ACC112 (cell line): ENCODE measurements around the gene CRYGC.
"Not testable (repeated sequence)": the region's sequence is repeated elsewhere in the genome, so short reads cannot be mapped to it uniquely, and the experiment has no call there.

Experiments used
- H2AFZ ChIP-seq: fragments of 200-600 bp; sonication (generic); one replicate; pipeline ENCODE4 v1.6.0; 2017; ENCODE audit warnings: antibody characterized with exemption, low read length; ENCODE audit not compliant: unreplicated experiment
- H3K27ac ChIP-seq: fragments of 200-600 bp; sonication (generic); 2 replicates; pipeline ENCODE4 v1.5.1; 2014; ENCODE audit warnings: low read depth, mild to moderate bottlenecking, antibody characterized with exemption, low read length, moderate library complexity
- H3K27me3 ChIP-seq: fragments of 200-600 bp; sonication (generic); 2 replicates; pipeline ENCODE4 v1.6.1; 2014; ENCODE audit warnings: mild to moderate bottlenecking, antibody characterized with exemption, low read length, moderate library complexity, mixed read lengths; ENCODE audit not compliant: insufficient read depth
- H3K36me3 ChIP-seq: fragments of 200-600 bp; sonication (generic); 2 replicates; pipeline ENCODE4 v1.6.1; 2016; ENCODE audit warnings: mild to moderate bottlenecking, antibody characterized with exemption, low read length, moderate library complexity, mixed read lengths; ENCODE audit not compliant: insufficient read depth
- H3K4me1 ChIP-seq: fragments of 200-600 bp; sonication (generic); one replicate; pipeline ENCODE4 v1.6.1; 2016; ENCODE audit warnings: low read length, mixed read lengths; ENCODE audit not compliant: insufficient read depth, unreplicated experiment, control insufficient read depth
- H3K4me3 ChIP-seq: fragments of 200-600 bp; sonication (generic); 2 replicates; pipeline ENCODE4 v1.5.1; 2014; ENCODE audit warnings: mild to moderate bottlenecking, low read depth, low read length
- H3K79me2 ChIP-seq: fragments of 200-600 bp; sonication (generic); one replicate; pipeline ENCODE4 v1.6.0; 2016; ENCODE audit warnings: low read length; ENCODE audit not compliant: control insufficient read depth, unreplicated experiment, insufficient read depth

Gene CRYGC

DNA sequence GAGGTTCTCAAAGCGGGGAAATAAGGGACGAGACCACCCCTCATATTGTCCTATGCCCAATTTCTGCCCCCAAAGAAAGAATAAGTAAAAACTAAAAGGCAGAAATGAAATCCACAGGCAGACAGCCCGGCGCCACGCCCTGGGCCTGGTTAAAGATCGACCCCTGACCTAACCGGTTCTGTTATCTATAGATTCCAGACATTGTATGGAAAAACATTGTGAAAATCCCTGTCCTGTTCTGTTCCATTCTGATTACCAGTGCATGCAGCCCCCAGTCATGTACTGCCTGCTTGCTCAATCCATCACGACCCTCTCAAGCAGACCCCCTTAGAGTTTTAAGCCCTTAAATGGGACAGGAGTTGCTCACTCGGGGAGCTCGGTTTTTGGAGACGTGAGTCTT, 12.2 kb downstream of the CRYGC start:
- not testable (repeated sequence) for H3K36me3 ChIP-seq, H3K79me2 ChIP-seq, H3K4me1 ChIP-seq, H3K4me3 ChIP-seq, H2AFZ ChIP-seq, H3K27ac ChIP-seq
- peaks cover 23% of the 10 kb centered on the region for H3K27me3 ChIP-seq

DNA sequence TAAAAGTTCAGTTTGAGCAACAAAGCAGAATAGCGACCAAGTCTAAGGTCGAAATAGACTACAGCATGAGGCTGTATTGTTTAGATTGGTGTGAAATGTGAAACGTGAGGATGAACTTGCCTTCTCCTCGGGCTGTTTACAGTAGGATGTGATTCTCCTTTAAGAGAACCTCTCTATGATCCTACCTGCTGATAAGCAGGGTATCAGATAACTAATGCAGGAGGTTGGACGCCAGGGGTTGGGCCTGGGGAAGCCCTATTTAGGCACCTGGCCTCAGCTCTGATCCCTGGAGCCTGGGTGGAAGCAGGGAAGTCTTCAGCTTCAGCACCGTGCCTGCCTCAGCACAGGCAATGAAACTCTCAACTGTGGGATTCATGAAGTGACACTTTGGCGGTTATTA, 16.7 kb downstream of the CRYGC start:
- Histone ChIP-seq H3K27ac (no peak overlapping the region), H3K4me3 (no peak overlapping the region), H3K36me3 (no peaks in the 10 kb centered on the region), H2AFZ (no peak overlapping the region), H3K79me2 (no peaks in the 10 kb centered on the region), H3K4me1 (no peaks in the 10 kb centered on the region), H3K27me3 (peaks cover 33% of the 10 kb centered on the region)

DNA sequence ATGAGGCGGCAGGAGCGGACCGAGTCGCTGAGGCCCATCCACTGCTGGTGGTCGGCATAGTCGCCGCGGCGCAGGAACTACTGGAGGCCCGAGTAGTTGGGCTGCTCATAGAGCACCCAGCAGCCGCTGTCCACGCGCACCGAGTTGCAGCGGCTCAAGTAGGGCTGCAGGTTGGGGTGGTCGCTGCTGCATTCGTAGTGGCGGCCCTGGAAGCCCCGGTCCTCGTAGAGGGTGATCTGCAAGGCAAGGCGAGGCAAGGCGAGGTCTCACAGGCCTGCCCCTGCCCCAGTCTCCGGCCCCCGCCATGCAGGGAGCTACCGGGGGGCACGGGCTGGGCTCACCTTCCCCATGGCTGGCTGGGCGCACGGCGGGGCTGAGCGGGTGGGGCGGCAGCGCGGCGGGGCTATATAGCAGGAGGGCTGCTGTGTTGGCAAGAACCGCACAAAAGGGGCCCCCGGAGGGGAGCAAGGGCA, 17.3 kb downstream of the CRYGC start:
- H3K27me3 ChIP-seq: peaks cover 33% of the 10 kb centered on the region
- not testable (repeated sequence) for H3K4me3 ChIP-seq, H3K79me2 ChIP-seq, H3K36me3 ChIP-seq, H3K27ac ChIP-seq, H2AFZ ChIP-seq, H3K4me1 ChIP-seq

DNA sequence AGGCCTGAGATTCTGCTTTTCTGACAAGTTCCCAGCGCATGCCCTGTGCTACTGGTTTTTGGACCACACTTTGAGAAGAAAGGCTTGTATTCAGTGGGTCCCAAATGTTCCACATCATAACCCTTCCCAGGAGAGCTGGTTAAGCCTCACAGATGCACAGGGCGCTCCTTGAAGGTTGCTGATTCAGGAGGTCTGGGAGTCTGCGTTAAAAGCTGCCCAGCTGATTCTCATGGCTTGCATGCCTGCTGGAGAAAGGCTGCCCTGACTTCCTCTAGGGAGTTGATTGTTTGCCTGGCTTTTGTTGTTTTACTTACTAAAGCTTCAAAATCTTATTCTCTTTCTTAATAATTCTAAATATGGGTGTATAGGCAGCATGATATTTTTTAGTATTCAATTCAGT, 26.0 kb downstream of the CRYGC start:
- Histone ChIP-seq H3K27me3 (peaks cover 15% of the 10 kb centered on the region), H3K79me2 (no peaks in the 10 kb centered on the region), H3K27ac (no peak overlapping the region), H3K4me3 (no peak overlapping the region), H3K4me1 (no peaks in the 10 kb centered on the region), H3K36me3 (no peaks in the 10 kb centered on the region), H2AFZ (no peak overlapping the region)

DNA sequence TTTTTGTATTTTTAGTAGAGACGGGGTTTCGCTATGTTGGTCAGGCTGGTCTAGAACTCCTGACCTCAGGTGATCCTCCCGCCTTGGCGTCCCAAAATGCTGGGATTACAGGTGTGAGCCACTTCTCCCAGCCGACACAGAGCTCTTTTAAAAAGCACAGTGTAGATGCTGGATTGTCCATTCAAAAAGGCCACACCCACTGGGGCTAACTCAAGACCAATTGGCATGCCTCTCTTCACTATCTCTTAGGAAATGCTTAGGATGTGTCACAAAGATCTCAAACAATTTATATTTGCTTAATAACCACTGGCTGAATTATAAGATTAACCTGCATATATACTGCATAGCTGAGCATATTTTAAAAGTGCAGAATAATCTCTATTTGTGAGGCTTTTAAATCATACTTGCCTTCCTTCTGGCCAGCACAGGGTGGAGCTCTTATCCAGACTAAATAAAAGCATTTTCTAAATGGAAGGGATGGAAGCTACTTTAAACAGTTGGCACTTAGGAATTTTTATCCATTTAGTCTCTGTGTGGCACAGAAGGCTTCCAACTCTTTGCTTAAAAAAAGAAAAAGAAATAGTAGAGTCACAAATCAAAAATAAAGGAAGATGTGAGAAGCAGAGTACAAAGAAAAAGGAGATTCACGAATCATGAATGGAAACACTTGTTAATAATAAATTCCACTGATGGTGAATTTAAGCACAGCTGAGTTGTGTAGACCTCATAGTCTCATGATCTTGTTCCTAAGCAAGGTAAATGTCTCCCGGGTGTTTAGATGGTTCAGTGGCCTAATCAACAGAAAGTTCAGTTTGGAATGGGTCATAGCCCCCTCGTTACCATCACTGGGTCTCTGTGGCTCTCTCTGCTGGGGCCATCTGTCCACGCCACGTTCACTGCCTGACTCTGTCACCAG, 27.7 kb downstream of the CRYGC start:
- Histone ChIP-seq H3K4me1 (no peaks in the 10 kb centered on the region), H3K27ac (no peak overlapping the region), H2AFZ (no peak overlapping the region), H3K27me3 (peaks cover 12% of the 10 kb centered on the region), H3K79me2 (no peaks in the 10 kb centered on the region), H3K4me3 (no peak overlapping the region), H3K36me3 (no peaks in the 10 kb centered on the region)

DNA sequence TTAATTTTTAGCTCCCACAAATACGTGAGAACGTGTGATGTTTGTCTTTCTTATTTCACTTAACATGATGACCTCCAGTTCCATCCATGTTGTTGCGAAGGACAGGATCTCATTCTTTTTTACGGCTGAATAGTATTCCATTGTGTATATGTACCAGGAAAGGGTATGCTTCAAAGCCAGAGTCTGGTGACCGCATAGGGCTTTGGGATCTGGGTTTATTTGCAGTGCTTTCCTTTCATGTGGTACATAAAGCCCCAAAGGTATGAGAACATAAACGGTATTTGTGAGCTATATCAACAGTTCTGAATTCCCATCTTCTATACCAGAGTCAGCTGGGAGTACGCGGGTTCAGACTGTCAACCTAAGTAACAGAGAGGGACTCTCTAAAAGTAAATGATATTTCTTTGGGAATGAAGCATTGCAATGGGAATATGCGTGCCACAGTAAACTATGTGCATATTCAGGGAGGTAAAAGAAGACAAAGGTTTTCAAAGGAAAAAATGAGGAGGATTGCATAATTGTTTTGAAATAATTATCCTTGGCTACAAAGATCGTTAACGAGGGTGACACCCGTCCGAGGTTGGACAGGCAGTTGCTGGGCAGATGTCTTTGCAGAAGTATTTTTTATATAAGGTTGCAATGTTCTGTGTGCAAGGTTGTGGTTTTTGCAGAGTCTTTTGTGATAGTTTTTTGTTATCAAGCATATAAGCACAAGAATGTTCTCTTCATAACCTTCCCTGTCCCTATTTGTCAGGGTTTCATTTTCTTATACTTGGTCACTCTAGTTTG, 29.8 kb downstream of the CRYGC start:
- Histone ChIP-seq H3K4me3 (no peak overlapping the region), H3K79me2 (no peaks in the 10 kb centered on the region), H3K27me3 (no peaks in the 10 kb centered on the region), H3K27ac (no peak overlapping the region), H2AFZ (no peak overlapping the region), H3K4me1 (no peaks in the 10 kb centered on the region), H3K36me3 (no peaks in the 10 kb centered on the region)

DNA sequence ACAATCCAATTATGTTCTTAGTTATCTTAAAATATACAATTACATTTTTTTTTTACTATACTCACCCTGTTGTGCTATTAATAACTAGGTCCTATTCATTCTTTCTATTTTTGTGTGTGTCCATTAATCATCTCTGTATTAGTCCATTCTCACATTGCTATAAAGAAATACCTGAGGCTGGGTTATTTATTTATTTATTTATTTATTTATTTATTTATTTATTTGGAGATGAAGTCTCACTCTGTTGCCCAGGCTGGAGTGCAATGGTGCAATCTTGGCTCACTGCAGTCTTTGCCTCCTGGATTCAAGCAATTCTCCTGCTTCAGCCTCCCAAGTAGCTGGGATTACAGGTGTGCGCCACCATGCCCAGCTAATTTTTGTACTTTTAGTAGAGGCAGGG, 30.9 kb downstream of the CRYGC start:
- H3K4me3 ChIP-seq, H3K4me1 ChIP-seq: not testable (repeated sequence)

DNA sequence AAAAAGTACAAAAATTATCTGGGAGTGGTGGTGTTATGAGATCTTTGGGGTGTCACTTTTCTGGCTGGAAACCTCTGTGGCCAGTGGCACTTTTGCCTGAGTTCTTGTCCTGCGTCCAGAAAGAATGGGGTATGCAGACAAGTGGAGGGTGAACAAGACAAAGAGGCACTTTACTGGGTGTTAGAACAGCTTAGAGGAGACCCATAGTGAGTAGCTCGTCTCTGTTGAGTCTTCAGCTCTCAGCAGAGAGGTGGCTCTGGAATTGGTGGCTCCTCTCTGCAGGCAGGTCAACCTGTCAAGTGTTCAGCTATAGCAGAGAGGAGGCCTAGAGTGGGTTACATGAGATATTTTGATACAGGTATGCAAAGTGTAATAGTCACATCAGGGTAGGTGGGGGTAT, 31.4 kb downstream of the CRYGC start:
- Histone ChIP-seq H3K36me3 (no peaks in the 10 kb centered on the region), H3K27me3 (no peaks in the 10 kb centered on the region), H3K79me2 (no peaks in the 10 kb centered on the region), H3K4me3 (no peak overlapping the region), H3K27ac (no peak overlapping the region), H3K4me1 (no peaks in the 10 kb centered on the region), H2AFZ (no peak overlapping the region)

More for the DNA sequence above, 30.9 kb downstream of the CRYGC start:
- not testable (repeated sequence) for H2AFZ ChIP-seq, H3K79me2 ChIP-seq, H3K27me3 ChIP-seq, H3K27ac ChIP-seq, H3K36me3 ChIP-seq

DNA sequence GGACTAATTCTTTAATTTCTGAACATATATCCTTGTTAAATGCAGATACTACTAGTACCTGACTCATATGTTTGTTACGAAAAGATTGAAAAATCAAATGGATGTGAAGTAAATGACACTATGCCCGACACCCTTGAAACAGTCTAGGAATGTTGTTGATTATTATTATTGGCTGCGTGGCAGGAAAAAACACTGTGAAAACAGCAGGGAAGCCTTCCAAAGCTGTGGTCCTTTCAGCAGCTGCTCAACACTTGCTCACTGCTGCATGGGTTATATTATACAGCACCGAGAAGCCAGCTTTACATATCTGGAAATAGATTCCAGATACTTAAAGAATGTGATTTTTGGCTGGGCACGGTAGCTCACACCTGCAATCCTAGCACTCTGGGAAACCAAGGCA, 31.8 kb downstream of the CRYGC start:
- Histone ChIP-seq H3K27ac (no peak overlapping the region), H3K4me3 (no peak overlapping the region), H2AFZ (no peak overlapping the region), H3K36me3 (no peaks in the 10 kb centered on the region), H3K4me1 (no peaks in the 10 kb centered on the region), H3K79me2 (no peaks in the 10 kb centered on the region), H3K27me3 (peaks cover 3% of the 10 kb centered on the region)

DNA sequence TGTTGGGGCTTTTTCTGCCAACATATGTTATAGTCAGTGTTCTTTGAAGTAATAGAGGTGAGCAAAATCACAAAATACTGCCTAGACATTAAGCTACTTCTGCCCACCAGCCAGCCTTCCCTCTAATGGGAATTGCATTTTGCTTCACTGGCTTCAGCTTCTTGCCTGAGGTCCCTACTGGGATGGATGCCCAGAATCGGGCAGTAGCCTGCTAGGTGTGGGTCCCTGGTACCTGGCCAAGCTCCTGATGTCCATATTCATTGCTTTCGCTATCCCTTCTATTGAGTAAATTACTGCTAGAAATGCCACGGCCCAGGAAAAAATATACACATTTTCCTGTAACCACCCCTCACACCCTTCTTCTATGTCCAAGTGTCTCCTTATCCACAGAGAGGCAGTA, 32.3 kb downstream of the CRYGC start:
- H3K79me2 ChIP-seq: no peaks in the 10 kb centered on the region
- no peak overlapping the region for H3K27ac ChIP-seq
- no peak overlapping the region for H2AFZ ChIP-seq
- H3K4me1 ChIP-seq: no peaks in the 10 kb centered on the region
- H3K36me3 ChIP-seq: no peaks in the 10 kb centered on the region
- H3K27me3 ChIP-seq: peaks cover 7% of the 10 kb centered on the region
- no peak overlapping the region for H3K4me3 ChIP-seq

DNA sequence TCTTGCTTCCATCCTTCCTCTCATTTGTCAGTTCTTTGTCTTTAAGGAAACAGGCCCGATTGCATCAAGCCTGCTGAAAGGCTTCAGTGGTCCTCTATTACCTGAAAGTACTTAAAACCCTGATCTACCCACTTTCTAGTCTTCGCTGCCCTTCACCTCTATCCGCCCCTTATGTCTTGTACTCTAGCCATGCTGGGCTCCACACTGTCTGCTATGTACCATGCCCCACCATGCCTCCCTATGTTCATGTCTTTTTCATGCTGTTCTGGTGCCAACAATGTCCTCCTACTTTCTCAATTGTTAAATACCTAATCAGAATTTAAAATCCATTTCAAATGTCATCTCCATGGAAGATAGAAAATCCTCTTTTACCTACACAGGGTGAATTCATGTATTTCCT, 33.5 kb downstream of the CRYGC start:
- Histone ChIP-seq H3K4me3 (no peak overlapping the region), H3K27ac (no peak overlapping the region), H3K4me1 (no peaks in the 10 kb centered on the region), H3K36me3 (no peaks in the 10 kb centered on the region), H3K79me2 (no peaks in the 10 kb centered on the region), H2AFZ (no peak overlapping the region), H3K27me3 (peaks cover 10% of the 10 kb centered on the region)
